Caco-2 (cell line): Measurements from ENCODE around the gene KRT2. TPM values are rescaled to one million over a fixed set of nuclear protein-coding genes. Genes with fewer than 3 reads are reported as not detected.

Experiments used
- BruUV-seq: library from RNA; stranded (reverse); fragments of 400-500 nt; replicated peaks from 2 replicates; lab custom pipeline; 2021; lab: Mats Ljungman, UMichigan
- CTCF ChIA-PET: fragments of 300-600 bp; sonication (Branson Sonifier 250); formaldehyde crosslinking; loops from one replicate; lab custom pipeline; 2022; ENCODE audit warnings: antibody characterized with exemption; lab: Charles Lee
- POLR2A ChIA-PET: fragments of 300-600 bp; sonication (Branson Sonifier 250); formaldehyde crosslinking; loops from one replicate; lab custom pipeline; 2022; ENCODE audit warnings: antibody characterized with exemption; lab: Charles Lee
- DNase-seq, 2 experiments: peaks; one replicate each; pipeline versions ENCODE4 v3.0.0 to v3.0.0-alpha.2; 2020 to 2022
- H3K27me3 ChIP-seq: replicated peaks from 2 replicates; pipeline ENCODE4 v1.6.0; 2011; ENCODE audit warnings: low read length; ENCODE audit not compliant: control insufficient read depth, insufficient read depth
- H3K36me3 ChIP-seq: 2 replicates; pipeline ENCODE4 v1.5.1; 2011; ENCODE audit warnings: low read length; ENCODE audit not compliant: control insufficient read depth, insufficient read depth
- H3K4me1 ChIP-seq: fragments of 250-450 bp; sonication (Bioruptor Pico); 2 replicates; pipeline ENCODE4 v1.5.1; 2020; ENCODE audit warnings: mild to moderate bottlenecking
- H3K4me3 ChIP-seq: 2 replicates; pipeline ENCODE4 v1.5.1; 2011; ENCODE audit warnings: low read depth, mild to moderate bottlenecking, control low read depth, low read length
- H3K9me3 ChIP-seq: fragments of 250-450 bp; sonication (Bioruptor Pico); 2 replicates; pipeline ENCODE4 v1.5.1; 2020; ENCODE audit warnings: mild to moderate bottlenecking, moderate library complexity
- H3K27ac Mint-ChIP-seq: one replicate; pipeline ENCODE4 v1.8.0; 2022; ENCODE audit warnings: mixed read lengths; ENCODE audit not compliant: unreplicated experiment
- H3K27me3 Mint-ChIP-seq: one replicate; pipeline ENCODE4 v1.8.0; 2022; ENCODE audit warnings: mixed read lengths; ENCODE audit not compliant: insufficient read depth, unreplicated experiment
- H3K36me3 Mint-ChIP-seq: one replicate; pipeline ENCODE4 v1.8.0; 2022; ENCODE audit warnings: mild to moderate bottlenecking, mixed read lengths; ENCODE audit not compliant: insufficient read depth, unreplicated experiment
- H3K4me1 Mint-ChIP-seq: one replicate; pipeline ENCODE4 v1.8.0; 2022; ENCODE audit warnings: low read depth, mixed read lengths; ENCODE audit not compliant: unreplicated experiment
- H3K4me3 Mint-ChIP-seq: one replicate; pipeline ENCODE4 v1.8.0; 2022; ENCODE audit warnings: mild to moderate bottlenecking, moderate library complexity, mixed read lengths; ENCODE audit not compliant: unreplicated experiment
- H3K9me3 Mint-ChIP-seq: one replicate; pipeline ENCODE4 v1.8.0; 2022; ENCODE audit warnings: mixed read lengths; ENCODE audit not compliant: unreplicated experiment
- intact Hi-C: fragments of 100-400 bp; cut with micrococcal nuclease; formaldehyde crosslinking; loops from one replicate; pipeline ENCODE4 v1.10.0; 2022; ENCODE audit not compliant: unreplicated experiment
- total RNA-seq: library from RNA; stranded (reverse); gene quantifications from 2 replicates; pipeline ENCODE4 v1.2.3, GENCODE V29; 2022
- TF ChIP-seq, protein P1 (sequence below), 2 experiments: fragments of 200-600 bp in 1 of 2; IDR thresholded peaks; 1 replicate in 1 of 2; 2 replicates in 1 of 2; pipeline versions ENCODE4 v1.5.1 to v1.8.0; 2011 to 2022; ENCODE audit warnings: antibody characterized with exemption in 1 of 2, control low read depth in 1 of 2, inconsistent platforms in 1 of 2, low read depth in 1 of 2, low read length in 1 of 2, mild to moderate bottlenecking in 1 of 2, moderate library complexity in 1 of 2; ENCODE audit not compliant: insufficient read depth in 1 of 2, severe bottlenecking in 1 of 2, unreplicated experiment in 1 of 2

KRT2 gene
- total RNA-seq, 1 experiment from 2014 or later: not detected

DNA sequence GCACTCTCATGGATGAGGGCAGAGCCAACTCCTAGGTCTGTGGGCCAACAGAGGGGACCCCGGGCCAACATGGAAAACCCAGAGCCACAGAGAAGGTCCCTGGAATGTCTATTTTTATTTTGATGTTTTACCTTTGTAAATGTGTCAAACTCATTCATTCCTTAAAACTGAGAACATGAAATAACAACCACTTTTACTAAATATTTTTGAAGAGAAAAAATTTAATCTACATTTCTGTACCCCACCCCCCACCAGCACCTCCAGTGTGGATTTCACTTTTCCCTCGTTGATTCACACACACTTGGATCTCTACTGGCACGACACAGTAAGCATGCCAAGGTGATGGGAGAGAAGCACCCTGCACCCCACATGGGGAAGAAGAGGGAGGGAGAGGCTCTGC is 44.6 kb upstream of the KRT2 start:
- no peaks in the 10 kb centered on the region for H3K9me3 ChIP-seq
- no peak overlapping the region for H3K4me3 ChIP-seq
- no peak overlapping the region for H3K27ac Mint-ChIP-seq
- TF ChIP-seq, protein P1, sequence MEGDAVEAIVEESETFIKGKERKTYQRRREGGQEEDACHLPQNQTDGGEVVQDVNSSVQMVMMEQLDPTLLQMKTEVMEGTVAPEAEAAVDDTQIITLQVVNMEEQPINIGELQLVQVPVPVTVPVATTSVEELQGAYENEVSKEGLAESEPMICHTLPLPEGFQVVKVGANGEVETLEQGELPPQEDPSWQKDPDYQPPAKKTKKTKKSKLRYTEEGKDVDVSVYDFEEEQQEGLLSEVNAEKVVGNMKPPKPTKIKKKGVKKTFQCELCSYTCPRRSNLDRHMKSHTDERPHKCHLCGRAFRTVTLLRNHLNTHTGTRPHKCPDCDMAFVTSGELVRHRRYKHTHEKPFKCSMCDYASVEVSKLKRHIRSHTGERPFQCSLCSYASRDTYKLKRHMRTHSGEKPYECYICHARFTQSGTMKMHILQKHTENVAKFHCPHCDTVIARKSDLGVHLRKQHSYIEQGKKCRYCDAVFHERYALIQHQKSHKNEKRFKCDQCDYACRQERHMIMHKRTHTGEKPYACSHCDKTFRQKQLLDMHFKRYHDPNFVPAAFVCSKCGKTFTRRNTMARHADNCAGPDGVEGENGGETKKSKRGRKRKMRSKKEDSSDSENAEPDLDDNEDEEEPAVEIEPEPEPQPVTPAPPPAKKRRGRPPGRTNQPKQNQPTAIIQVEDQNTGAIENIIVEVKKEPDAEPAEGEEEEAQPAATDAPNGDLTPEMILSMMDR (IDR thresholded peaks at IDR 0.05; ENCODE audit: insufficient read depth in 1 of 2, low read depth in 1 of 2, low read length in 1 of 2, severe bottlenecking in 1 of 2, unreplicated experiment in 1 of 2): no peak
- no peaks in the 10 kb centered on the region for H3K36me3 ChIP-seq
- ChIA-PET CTCF (no interaction called here), POLR2A (no interaction called here)
- H3K4me3 Mint-ChIP-seq: no peak overlapping the region
- H3K36me3 Mint-ChIP-seq: no peaks in the 10 kb centered on the region
- BruUV-seq: no TSS peak
- H3K27me3 Mint-ChIP-seq: peaks cover 11% of the 10 kb centered on the region
- no peaks in the 10 kb centered on the region for H3K4me1 Mint-ChIP-seq
- DNase-seq: no peak
- no peaks in the 10 kb centered on the region for H3K4me1 ChIP-seq
- H3K9me3 Mint-ChIP-seq: no peaks in the 10 kb centered on the region
- intact Hi-C loops: no loop called here
- no peaks in the 10 kb centered on the region; the same call in 1 of the 2 replicates for H3K27me3 ChIP-seq

- TF ChIP-seq, protein P1 (IDR thresholded peaks at IDR 0.05; ENCODE audit: insufficient read depth in 1 of 2, low read depth in 1 of 2, low read length in 1 of 2, severe bottlenecking in 1 of 2, unreplicated experiment in 1 of 2): no peak
- H3K9me3 Mint-ChIP-seq: no peaks in the 10 kb centered on the region
- CTCF ChIA-PET: no interaction called here
- Histone ChIP-seq H3K36me3 (no peaks in the 10 kb centered on the region), H3K4me3 (no peak overlapping the region), H3K9me3 (no peaks in the 10 kb centered on the region), H3K27me3 (no peaks in the 10 kb centered on the region; the same call in 1 of the 2 replicates), H3K4me1 (no peaks in the 10 kb centered on the region)
- no peak overlapping the region for H3K27ac Mint-ChIP-seq
- no peak for DNase-seq
- H3K27me3 Mint-ChIP-seq: peaks cover 11% of the 10 kb centered on the region
- H3K36me3 Mint-ChIP-seq: no peaks in the 10 kb centered on the region
- POLR2A ChIA-PET: no interaction called here
- H3K4me1 Mint-ChIP-seq: no peaks in the 10 kb centered on the region
- no peak overlapping the region for H3K4me3 Mint-ChIP-seq
- BruUV-seq: no TSS peak
- intact Hi-C loops: no loop called here
Observed at GRCh38 chr12:52695039-52695438, 43.0 kb upstream of the KRT2 start.

DNA sequence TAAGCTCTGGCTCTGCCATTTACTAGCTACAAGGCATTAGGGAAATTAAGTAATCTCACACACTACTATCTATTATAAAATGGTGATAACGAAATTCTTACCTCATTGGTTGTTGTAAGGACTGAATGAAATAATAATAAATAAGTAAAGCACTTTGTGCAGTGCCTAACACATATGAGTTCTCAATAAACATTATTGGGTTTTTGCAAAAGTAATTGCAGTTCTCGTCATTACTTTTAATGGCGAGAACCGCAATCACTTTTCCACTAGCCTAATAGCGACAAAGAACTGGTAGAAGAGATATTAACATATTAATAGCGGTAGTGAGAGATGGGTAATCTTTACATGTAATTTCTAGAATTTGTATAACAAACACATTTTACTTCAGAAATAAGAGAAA is 42.1 kb upstream of the KRT2 start:
- H3K36me3 ChIP-seq: no peaks in the 10 kb centered on the region
- ChIA-PET CTCF (interaction anchor here (0.5 kb wide), 1 partner anchor 9 kb away, joined by 9 read pairs; the partner anchor contains the start of gene KRT77), POLR2A (no interaction called here)
- H3K9me3 ChIP-seq: no peaks in the 10 kb centered on the region
- Mint-ChIP-seq H3K27me3 (peaks cover 11% of the 10 kb centered on the region), H3K27ac (no peak overlapping the region), H3K9me3 (no peaks in the 10 kb centered on the region), H3K36me3 (no peaks in the 10 kb centered on the region), H3K4me3 (no peak overlapping the region), H3K4me1 (no peaks in the 10 kb centered on the region)
- no peaks in the 10 kb centered on the region; the same call in 1 of the 2 replicates for H3K27me3 ChIP-seq
- no TSS peak for BruUV-seq
- no peak overlapping the region for H3K4me3 ChIP-seq
- intact Hi-C loops: no loop called here
- TF ChIP-seq, protein P1 (IDR thresholded peaks at IDR 0.05; ENCODE audit: insufficient read depth in 1 of 2, low read depth in 1 of 2, low read length in 1 of 2, severe bottlenecking in 1 of 2, unreplicated experiment in 1 of 2): no peak
- H3K4me1 ChIP-seq: no peaks in the 10 kb centered on the region
- no peak for DNase-seq
